HUES64 (cell line): Measurements from ENCODE around the gene CREG1.

Experiments
- H3K27ac ChIP-seq: 2 replicates; pipeline ENCODE4 v1.7.0; 2013; ENCODE audit warnings: low read depth, low read length, inconsistent platforms
- H3K27me3 ChIP-seq: 2 replicates; pipeline ENCODE4 v1.6.1; 2013; ENCODE audit warnings: mild to moderate bottlenecking, low read length; ENCODE audit not compliant: insufficient read depth
- H3K36me3 ChIP-seq: 2 replicates; pipeline ENCODE4 v1.6.1; 2013; ENCODE audit warnings: mild to moderate bottlenecking, low read length; ENCODE audit not compliant: insufficient read depth
- H3K4me1 ChIP-seq: 2 replicates; pipeline ENCODE4 v1.6.1; 2013; ENCODE audit warnings: mild to moderate bottlenecking, low read length, moderate library complexity; ENCODE audit not compliant: insufficient read depth
- H3K4me3 ChIP-seq: 2 replicates; pipeline ENCODE4 v1.5.1; 2013; ENCODE audit warnings: mild to moderate bottlenecking, low read length, moderate library complexity
- H3K9ac ChIP-seq: 2 replicates; pipeline ENCODE4 v1.6.1; 2013; ENCODE audit warnings: mild to moderate bottlenecking, low read depth, low read length
- H3K9me3 ChIP-seq: 2 replicates; pipeline ENCODE4 v1.6.1; 2013; ENCODE audit warnings: low read depth, low read length; ENCODE audit not compliant: insufficient read depth
- WGBS: fragments of 150-250, 120-280 bp; methylation state at CpG from one replicate; pipeline ENCODE4 v1.1.7; 2013; ENCODE audit warnings: missing lambda C conversion rate; 5-methylcytosine and 5-hydroxymethylcytosine counted together

The CREG1 gene

DNA sequence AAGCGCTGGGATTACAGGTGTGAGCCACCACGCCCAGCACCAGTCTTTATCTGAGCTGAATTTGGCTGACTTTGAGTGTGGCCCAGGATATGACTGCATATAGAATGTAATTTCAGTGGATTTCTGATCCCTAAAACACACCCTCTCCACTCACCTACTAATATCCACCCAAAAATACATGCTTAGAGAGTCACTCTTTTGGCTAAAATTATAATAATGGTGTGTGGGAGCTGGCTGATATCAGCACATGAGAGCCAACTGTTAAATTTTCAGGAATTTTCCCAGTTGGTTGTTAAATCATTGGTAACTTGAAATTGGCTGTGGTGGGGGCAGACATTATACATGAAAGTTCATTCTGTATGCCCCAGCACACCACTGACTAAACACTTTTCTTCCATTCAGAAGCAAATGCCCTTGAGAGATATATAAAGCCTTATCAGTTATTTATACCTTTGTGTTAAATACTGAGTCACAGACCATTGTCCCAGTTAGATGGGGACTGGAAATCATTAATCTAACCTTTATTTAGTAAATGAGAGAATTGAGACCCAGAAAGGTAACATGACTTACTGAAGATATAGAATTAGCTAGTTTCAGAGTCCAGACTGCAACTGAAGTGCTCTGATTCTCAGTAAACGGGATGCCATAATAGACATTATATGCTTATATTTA lies 25.4 kb downstream of the CREG1 start:
- 0 out of 2 replicates have a peak, but pooled peaks cover 5% of the 10 kb centered on the region for H3K4me1 ChIP-seq

DNA sequence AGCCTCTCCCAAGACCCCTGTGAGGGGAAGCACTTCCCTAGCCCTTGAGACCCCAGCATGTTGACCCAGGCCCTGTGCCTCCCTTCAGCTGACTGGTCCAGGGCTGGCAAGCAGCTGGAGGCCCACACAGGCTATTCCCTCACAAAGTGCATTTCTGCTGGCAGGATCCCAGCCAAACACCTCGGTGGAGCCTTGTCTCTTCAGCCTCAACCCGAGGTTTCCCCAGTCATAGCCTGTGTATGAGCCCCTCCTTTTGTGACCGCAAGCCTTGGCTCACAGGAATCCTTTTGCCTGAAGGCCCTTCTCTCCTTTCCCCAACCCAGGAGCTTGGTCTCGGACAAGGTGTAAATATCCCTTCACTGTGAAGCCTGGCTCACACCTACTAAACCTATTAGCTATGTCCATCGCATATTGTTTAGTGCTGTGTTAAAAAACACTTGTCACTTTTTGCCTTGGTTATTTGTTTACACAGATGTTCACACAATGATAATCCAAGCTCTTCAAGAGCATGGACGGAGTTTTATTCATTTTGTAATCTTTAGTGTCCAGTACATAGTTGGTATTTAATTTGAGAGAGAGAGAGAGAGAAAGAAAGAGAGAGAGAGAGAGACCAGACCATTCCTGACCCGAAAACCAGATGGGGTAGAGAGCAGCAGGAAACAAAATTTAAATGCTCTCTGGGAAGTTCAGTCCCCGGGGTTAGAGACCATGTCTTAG lies 26.7 kb downstream of the CREG1 start:
- no peak overlapping the region for H3K9ac ChIP-seq
- H3K9me3 ChIP-seq, result 0 out of 2 replicates have a peak, but pooled peaks cover 3% of the 10 kb centered on the region
- WGBS, result 64% methylated on average over 8 of the region's 8 CpGs
- H3K27ac ChIP-seq, result no peak overlapping the region
- no peaks in the 10 kb centered on the region; the same call in 1 of the 2 replicates for H3K27me3 ChIP-seq
- no peak overlapping the region for H3K4me3 ChIP-seq
- 0 out of 2 replicates have a peak, but pooled peaks cover 5% of the 10 kb centered on the region for H3K4me1 ChIP-seq
- H3K36me3 ChIP-seq, result no peaks in the 10 kb centered on the region

More for the DNA sequence above, 25.4 kb downstream of the CREG1 start:
- Histone ChIP-seq H3K27ac (no peak overlapping the region), H3K4me3 (no peak overlapping the region), H3K27me3 (no peaks in the 10 kb centered on the region; the same call in 1 of the 2 replicates), H3K36me3 (no peaks in the 10 kb centered on the region), H3K9me3 (0 out of 2 replicates have a peak, but pooled peaks cover 3% of the 10 kb centered on the region), H3K9ac (no peak overlapping the region)
- 96% methylated on average over 3 of the region's 3 CpGs for WGBS

GRCh38 chr1:167524651-167525050 lies 28.9 kb downstream of the CREG1 start:
- H3K27me3 ChIP-seq, result no peaks in the 10 kb centered on the region; the same call in 1 of the 2 replicates
- H3K9me3 ChIP-seq, result 0 out of 2 replicates have a peak, but pooled peaks cover 3% of the 10 kb centered on the region
- WGBS, result 82% methylated on average over 9 of the region's 9 CpGs
- no peak overlapping the region for H3K27ac ChIP-seq
- no peak overlapping the region for H3K4me3 ChIP-seq
- no peaks in the 10 kb centered on the region for H3K36me3 ChIP-seq
- H3K4me1 ChIP-seq, result 0 out of 2 replicates have a peak, but pooled peaks cover 5% of the 10 kb centered on the region
- H3K9ac ChIP-seq, result no peak overlapping the region

GRCh38 chr1:167522246-167522645 lies 31.3 kb downstream of the CREG1 start:
- Histone ChIP-seq H3K27ac (no peak overlapping the region), H3K9ac (no peak overlapping the region), H3K27me3 (no peaks in the 10 kb centered on the region; the same call in 1 of the 2 replicates), H3K4me1 (0 out of 2 replicates have a peak, but pooled peaks cover 4% of the 10 kb centered on the region), H3K36me3 (no peaks in the 10 kb centered on the region), H3K9me3 (0 out of 2 replicates have a peak, but pooled peaks cover 3% of the 10 kb centered on the region), H3K4me3 (no peak overlapping the region)
- WGBS, result 98% methylated on average over 5 of the region's 5 CpGs

- Histone ChIP-seq H3K9me3 (0 out of 2 replicates have a peak, but pooled peaks cover 3% of the 10 kb centered on the region), H3K4me1 (no peaks in the 10 kb centered on the region), H3K27ac (no peak overlapping the region), H3K36me3 (no peaks in the 10 kb centered on the region), H3K27me3 (no peaks in the 10 kb centered on the region), H3K4me3 (no peak overlapping the region), H3K9ac (no peak overlapping the region)
These were observed 32.8 kb downstream of the CREG1 start for GRCh38 chr1:167520711-167521206.

DNA sequence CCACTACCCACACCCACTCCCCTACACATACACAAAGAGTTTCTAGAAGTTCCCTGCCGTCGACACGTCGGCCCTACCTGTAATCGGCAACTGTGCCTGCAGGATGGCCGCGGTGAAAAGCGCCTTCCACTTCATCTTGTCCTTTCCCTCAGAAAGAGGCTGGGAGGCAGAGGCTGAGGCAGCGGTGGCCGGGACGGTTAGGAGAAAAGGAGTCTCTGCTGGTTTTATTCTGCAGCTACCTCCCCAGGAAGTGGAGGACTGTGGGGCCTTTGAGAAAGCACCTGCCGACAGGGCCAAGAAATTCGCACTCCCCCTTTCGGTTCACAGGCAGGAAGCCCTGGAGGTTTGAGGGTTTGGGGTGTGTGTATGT lies 35.2 kb downstream of the CREG1 start, which contains the start of gene CD247:
Gene CD247 (minus strand): TSS at position 199 of the 370 bp plus-strand sequence. CDS start 64 bp downstream, at position 135.
- Histone ChIP-seq H3K36me3 (no peaks in the 10 kb centered on the region), H3K4me1 (no peaks in the 10 kb centered on the region), H3K27ac (no peak within 1 kb of the TSS), H3K9ac (no peak within 1 kb of the TSS), H3K27me3 (no peaks in the 10 kb centered on the region), H3K4me3 (no peak within 1 kb of the TSS), H3K9me3 (no peaks in the 10 kb centered on the region)
- 90% methylated on average over 14 of the region's 14 CpGs for WGBS

DNA sequence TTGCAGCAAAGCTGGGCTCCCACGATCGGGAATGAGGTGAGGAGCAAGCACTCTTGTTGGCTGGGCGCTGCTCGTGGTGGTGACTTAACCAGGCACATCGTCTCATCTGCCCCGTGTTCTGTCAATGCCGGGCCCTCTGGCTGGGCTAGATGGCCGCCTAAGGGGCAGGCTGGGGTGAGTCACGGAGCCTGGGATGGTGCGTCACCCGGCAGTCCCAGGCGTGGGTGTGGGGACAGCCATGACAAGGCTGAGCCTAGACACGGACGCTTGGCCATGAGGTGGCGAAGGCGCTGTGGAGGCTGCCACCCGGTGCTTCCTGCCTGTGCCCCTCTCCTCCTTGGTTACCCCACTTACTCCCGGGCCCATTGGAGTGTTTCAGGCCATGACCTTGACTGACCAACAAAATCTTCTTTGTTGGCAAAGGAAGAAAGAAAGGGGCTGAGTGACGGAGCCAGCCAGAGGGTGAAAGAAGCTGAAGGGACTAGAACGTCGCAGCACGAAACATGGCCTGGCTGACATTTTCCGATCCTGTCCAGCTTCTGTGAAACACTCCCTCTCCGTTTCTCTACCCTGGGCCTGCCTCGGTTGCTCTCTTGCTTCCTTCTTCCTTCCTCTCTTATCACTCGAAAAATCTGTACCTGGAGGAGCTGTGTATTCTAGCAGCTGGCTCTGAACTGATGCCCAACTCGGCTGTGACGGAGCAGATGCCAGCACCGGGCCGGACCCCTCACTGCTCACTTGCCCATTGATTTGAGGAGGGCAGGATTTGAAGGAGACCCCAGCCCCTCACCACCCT lies 35.8 kb downstream of the CREG1 start:
- H3K9ac ChIP-seq, result no peak overlapping the region
- no peak overlapping the region for H3K27ac ChIP-seq
- H3K36me3 ChIP-seq, result no peaks in the 10 kb centered on the region
- H3K27me3 ChIP-seq, result no peaks in the 10 kb centered on the region
- no peak overlapping the region for H3K4me3 ChIP-seq
- H3K4me1 ChIP-seq, result no peaks in the 10 kb centered on the region
- H3K9me3 ChIP-seq, result no peaks in the 10 kb centered on the region
- 91% methylated on average over 30 of the region's 30 CpGs for WGBS

GRCh38 chr1:167516404-167517388 lies 36.9 kb downstream of the CREG1 start:
- Histone ChIP-seq H3K9ac (no peak overlapping the region), H3K4me1 (peaks cover 3% of the 10 kb centered on the region; the same call in 1 of the 2 replicates), H3K36me3 (no peaks in the 10 kb centered on the region), H3K27ac (no peak overlapping the region), H3K27me3 (no peaks in the 10 kb centered on the region), H3K9me3 (no peaks in the 10 kb centered on the region), H3K4me3 (no peak overlapping the region)
- 86% methylated on average over 19 of the region's 19 CpGs for WGBS

GRCh38 chr1:167515893-167516321 lies 37.7 kb downstream of the CREG1 start:
- 82% methylated on average over 4 of the region's 4 CpGs for WGBS
- Histone ChIP-seq H3K27me3 (no peaks in the 10 kb centered on the region), H3K9me3 (no peaks in the 10 kb centered on the region), H3K27ac (no peak overlapping the region), H3K36me3 (no peaks in the 10 kb centered on the region), H3K4me3 (no peak overlapping the region), H3K4me1 (peaks cover 3% of the 10 kb centered on the region; the same call in 1 of the 2 replicates), H3K9ac (no peak overlapping the region)

DNA sequence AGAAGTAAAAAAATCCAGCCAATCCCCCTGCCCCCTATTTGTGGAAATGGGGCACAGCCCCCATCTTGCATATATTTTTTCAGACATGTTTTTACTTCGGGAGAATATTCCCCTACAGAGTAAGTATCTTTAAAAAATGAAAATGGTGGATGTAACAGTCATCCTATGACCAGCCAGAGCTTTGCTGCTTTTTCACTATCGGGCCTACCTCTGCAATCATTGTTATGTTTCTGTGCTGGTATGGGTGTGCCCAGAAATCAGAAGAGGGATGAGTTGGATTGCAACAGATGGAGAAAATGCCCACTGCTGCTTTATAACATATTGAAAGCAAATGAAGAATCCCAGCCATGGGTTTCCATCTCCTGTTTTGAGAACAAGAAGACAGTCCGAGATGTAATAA lies 38.1 kb downstream of the CREG1 start:
- H3K9ac ChIP-seq, result no peak overlapping the region
- H3K27me3 ChIP-seq, result no peaks in the 10 kb centered on the region
- H3K4me3 ChIP-seq, result no peak overlapping the region
- no peaks in the 10 kb centered on the region for H3K36me3 ChIP-seq
- no peaks in the 10 kb centered on the region for H3K9me3 ChIP-seq
- peaks cover 3% of the 10 kb centered on the region; the same call in 1 of the 2 replicates for H3K4me1 ChIP-seq
- 88% methylated on average over 2 of the region's 3 CpGs for WGBS
- H3K27ac ChIP-seq, result no peak overlapping the region
